Astrocyte of the cerebellum (primary cell): Measurements from ENCODE around the gene WNK4.
A peak's percentile ranks its signal among the peaks of the same experiment; 100 is the strongest.
"Not testable (repeated sequence)": the region's sequence is repeated elsewhere in the genome, so short reads cannot be mapped to it uniquely, and the experiment has no call there.

Source experiments
- DNase-seq: peaks from one replicate; pipeline ENCODE4 v3.0.0-alpha.2; 2011; ENCODE audit warnings: low read depth
- H3K4me3 ChIP-seq: 2 replicates; pipeline ENCODE4 v1.5.1; 2011; ENCODE audit warnings: mild to moderate bottlenecking, low read depth, low read length, moderate library complexity
- in situ Hi-C: cut with HindIII; loops from 2 replicates; pipeline ENCODE4 v1.10.0; 2017; ENCODE audit warnings: low sequenced_read_pairs
- TF ChIP-seq, protein P1 (sequence below): IDR thresholded peaks from 2 replicates; pipeline ENCODE4 v1.5.1; 2012; ENCODE audit warnings: low read length, low read depth, moderate library complexity, mild to moderate bottlenecking; ENCODE audit errors: missing control alignments

Gene WNK4

GRCh38 chr17:42779936-42780850 is at the start of gene WNK4:
TSS of gene WNK4 (plus strand) at chr17:42780610. CDS start at chr17:42780699, 89 bp downstream.
- TF ChIP-seq, protein P1, sequence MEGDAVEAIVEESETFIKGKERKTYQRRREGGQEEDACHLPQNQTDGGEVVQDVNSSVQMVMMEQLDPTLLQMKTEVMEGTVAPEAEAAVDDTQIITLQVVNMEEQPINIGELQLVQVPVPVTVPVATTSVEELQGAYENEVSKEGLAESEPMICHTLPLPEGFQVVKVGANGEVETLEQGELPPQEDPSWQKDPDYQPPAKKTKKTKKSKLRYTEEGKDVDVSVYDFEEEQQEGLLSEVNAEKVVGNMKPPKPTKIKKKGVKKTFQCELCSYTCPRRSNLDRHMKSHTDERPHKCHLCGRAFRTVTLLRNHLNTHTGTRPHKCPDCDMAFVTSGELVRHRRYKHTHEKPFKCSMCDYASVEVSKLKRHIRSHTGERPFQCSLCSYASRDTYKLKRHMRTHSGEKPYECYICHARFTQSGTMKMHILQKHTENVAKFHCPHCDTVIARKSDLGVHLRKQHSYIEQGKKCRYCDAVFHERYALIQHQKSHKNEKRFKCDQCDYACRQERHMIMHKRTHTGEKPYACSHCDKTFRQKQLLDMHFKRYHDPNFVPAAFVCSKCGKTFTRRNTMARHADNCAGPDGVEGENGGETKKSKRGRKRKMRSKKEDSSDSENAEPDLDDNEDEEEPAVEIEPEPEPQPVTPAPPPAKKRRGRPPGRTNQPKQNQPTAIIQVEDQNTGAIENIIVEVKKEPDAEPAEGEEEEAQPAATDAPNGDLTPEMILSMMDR = no peak
- H3K4me3 ChIP-seq = peak within 1 kb of the TSS; percentile 63
- in situ Hi-C loops = no loop called here
- no peak for DNase-seq

- DNase-seq = no peak
- no peak overlapping the region for H3K4me3 ChIP-seq
- TF ChIP-seq, protein P1 = no peak
- in situ Hi-C loops = no loop called here
Measured at GRCh38 chr17:42740699-42741098, 39.7 kb upstream of the WNK4 start.

DNA sequence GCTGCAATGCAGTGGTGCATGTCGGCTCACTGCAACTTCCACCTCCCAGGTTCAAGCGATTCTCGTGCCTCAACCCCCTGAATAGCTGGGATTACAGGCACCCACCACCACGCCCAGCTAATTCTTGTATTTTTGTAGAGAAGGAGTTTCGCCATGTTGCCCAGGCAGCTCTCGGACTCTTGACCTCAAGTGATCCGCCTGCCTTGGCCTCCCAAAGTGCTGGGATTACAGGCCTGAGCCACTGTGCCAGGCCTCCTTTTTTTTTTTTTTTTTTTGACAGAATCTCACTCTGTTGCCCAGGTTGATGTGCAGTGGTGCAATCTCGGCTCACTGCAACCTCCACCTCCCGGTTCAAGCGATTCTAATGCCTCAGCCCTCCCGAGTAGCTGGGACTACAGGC is 37.5 kb upstream of the WNK4 start:
- DNase-seq, in situ Hi-C loops, H3K4me3 ChIP-seq: not testable (repeated sequence)

DNA sequence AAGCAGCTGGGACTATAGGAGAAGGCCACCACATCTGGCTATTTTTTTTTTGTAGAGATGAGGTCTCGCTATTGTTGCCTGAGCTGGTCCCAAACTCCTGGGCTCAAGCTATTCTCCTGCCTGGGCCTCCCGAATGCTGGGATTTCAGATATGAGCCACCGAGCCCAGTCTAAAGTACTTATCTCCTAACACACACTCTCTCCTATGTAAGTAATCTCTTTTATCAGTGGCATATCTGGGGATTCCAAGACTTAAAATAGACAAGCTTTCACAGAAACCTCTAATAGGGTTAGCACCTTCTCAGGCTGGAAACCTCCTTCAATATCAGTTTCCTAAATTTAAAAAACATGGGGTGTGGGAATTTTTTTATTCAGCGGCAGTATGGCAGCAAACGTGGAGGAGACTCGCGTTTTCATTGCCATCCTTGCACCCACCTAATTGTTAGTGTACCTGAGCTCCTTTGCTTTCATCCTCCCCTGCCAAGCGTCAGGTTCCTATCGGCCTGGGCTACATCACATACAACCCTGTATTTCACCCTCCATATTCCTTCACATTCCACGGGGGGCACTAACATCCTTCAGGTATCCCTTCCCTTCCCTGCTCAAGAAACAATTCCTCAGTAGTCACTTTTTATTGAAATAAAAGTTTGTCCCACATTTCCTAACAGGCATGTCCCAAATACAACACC is 36.7 kb upstream of the WNK4 start:
- in situ Hi-C loops = no loop called here
- TF ChIP-seq, protein P1 = peak; percentile 45
- no peak for DNase-seq
- H3K4me3 ChIP-seq = peak overlapping the region; percentile 85

- TF ChIP-seq, protein P1 = no peak
- peak overlapping the region; percentile 85 for H3K4me3 ChIP-seq
- in situ Hi-C loops = no loop called here
- no peak for DNase-seq
Measured at GRCh38 chr17:42744283-42744805, 36.1 kb upstream of the WNK4 start.

DNA sequence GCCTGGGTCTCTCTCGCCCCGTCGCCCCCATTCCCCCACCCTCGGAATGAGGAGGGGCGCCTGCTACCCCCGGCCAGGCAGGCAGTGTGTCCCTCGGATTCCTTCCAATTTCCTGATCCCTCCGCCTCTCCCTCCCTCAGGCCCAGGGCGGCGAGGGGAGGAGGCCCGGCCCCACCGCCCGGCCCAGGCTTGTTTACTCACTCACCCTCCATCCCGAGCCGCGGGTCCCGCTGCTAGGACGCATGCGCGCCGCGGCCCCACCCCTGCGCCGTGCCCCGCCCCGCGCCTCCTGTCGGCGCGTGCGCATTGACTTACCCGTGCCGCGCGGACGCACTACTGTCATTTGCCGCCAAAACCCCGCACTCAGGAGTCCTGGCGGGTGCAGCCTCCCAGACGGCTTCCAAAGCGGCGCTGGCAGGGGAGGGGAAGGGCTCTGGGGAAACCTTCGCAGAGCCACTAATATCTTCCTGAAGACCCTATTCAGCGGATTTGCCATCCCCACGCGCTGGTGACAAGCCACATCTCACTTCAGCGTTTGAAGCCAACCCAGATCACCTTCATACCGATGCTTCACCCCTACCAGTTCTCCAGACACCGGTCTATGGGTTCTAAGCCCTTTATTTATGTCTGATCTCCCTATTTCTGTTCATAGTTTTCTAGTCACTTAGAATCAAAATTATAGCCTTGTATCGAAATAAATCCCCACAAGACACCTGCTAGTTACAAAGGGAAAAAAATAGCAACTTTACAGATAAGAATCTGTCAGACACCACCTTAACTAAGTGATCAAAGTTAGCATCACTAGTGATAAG is 35.4 kb upstream of the WNK4 start, which contains the start of gene EZH1:
Gene EZH1 (minus strand): TSS at position 235 of the 812 bp plus-strand sequence. CDS start 16,099 bp downstream, outside the sequence.
- in situ Hi-C loops = no loop called here
- peak; percentile 65 for DNase-seq
- H3K4me3 ChIP-seq = peak within 1 kb of the TSS; percentile 85
- TF ChIP-seq, protein P1 = no peak
